ENCODE measurements around the gene S100A9.

DNA sequence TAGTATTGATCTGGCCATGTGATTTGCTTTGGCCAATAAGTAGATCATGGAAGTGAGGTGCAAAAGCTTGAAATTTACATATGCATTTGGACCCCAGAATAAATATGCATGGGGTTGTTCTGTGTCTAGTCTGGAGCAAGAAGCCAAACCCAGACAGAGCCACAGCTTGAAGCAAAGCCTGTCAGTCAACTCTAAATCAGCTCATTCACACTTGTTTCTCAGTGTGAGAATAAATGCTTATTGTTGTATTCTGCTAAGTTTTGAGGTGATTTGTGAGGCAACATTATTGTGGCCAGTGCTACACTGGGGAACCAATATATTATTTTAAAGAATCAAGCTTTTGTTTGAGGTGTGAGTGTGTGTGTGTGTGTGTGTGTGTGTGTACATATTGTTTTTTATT, 32.7 kb upstream of the S100A9 start:
- TF ChIP-seq, protein P1, sequence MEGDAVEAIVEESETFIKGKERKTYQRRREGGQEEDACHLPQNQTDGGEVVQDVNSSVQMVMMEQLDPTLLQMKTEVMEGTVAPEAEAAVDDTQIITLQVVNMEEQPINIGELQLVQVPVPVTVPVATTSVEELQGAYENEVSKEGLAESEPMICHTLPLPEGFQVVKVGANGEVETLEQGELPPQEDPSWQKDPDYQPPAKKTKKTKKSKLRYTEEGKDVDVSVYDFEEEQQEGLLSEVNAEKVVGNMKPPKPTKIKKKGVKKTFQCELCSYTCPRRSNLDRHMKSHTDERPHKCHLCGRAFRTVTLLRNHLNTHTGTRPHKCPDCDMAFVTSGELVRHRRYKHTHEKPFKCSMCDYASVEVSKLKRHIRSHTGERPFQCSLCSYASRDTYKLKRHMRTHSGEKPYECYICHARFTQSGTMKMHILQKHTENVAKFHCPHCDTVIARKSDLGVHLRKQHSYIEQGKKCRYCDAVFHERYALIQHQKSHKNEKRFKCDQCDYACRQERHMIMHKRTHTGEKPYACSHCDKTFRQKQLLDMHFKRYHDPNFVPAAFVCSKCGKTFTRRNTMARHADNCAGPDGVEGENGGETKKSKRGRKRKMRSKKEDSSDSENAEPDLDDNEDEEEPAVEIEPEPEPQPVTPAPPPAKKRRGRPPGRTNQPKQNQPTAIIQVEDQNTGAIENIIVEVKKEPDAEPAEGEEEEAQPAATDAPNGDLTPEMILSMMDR (IDR thresholded peaks at IDR 0.05; ENCODE audit: poor library complexity): no peak
- TF ChIP-seq EZH2phosphoT487 (IDR thresholded peaks at IDR 0.05; ENCODE audit: low read depth, severe bottlenecking, unreplicated experiment): no peak
